Measurements from ENCODE around the gene SPI1. TPM values are rescaled to one million over a fixed set of nuclear protein-coding genes. Genes with fewer than 3 reads are reported as not detected.

SPI1 gene
- total RNA-seq, 2 experiments from 2014 or later = 0.25 to 0.36 TPM

DNA sequence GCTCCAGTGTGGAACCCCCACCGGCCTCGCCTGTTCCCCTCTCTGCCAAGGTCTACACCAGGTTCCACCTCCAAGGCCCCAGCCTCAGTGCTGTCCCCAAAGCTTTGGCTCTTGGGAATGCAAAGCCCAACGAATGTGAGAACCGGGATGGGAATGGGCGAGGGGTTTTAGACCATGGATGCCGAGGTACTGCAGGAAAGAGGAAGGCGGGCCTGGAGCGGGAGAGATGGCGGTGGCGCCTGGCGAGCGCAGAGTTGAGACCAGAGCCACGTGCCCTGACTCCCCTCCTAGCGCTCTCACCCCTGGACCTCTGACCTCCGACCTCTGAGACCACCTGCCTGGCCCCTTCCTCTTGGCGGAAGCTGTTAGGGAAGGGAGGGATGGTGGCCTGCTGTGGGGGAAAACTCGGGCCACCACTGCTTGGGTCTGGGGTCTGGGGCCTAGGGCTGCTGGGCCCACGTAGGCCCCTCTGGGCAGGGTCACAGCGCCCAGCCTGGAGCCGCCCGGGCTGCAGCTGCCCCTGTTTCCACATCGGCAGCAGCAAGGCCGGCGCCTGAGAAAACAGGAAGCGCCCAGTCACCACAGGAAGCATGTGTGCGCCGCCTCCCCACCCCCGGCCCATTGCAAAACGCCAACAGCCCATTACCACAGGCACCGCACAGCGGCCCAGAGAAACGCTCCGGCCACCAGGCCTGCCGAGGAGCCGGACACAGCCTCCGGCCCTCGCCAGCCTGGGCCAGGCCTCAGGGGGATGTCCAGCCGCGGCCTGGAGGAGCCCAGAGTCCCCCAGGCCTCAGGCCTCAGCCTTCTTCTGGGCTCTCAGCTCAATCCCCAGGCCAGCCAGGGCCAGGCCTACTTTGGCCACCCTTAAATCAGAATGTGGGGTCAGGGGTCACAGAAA lies 16.2 kb upstream of the SPI1 start:
- peak; percentile 58 for DNase-seq
- Mint-ChIP-seq H3K4me3 (peak overlapping the region; percentile 60), H3K4me1 (peaks cover 24% of the 10 kb centered on the region), H3K36me3 (no peaks in the 10 kb centered on the region), H3K27me3 (no peaks in the 10 kb centered on the region), H3K27ac (peak overlapping the region; percentile 92), H3K9me3 (no peaks in the 10 kb centered on the region)

DNA sequence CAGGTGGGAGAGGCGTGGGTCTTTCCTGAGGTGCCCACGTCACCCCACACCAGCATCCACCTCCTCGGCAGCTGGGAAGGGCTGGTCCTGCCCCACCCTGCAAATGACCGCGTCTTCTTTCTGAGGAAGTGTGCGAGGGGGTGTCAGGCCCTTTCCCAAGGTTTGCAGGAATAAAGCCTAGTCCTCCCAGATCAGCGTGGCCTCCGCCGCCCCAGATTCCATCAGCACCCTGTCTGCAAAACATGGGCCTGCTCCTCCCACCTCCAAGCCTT lies 15.6 kb upstream of the SPI1 start:
- Mint-ChIP-seq H3K36me3 (no peaks in the 10 kb centered on the region), H3K4me3 (no peak overlapping the region), H3K9me3 (no peaks in the 10 kb centered on the region), H3K27me3 (no peaks in the 10 kb centered on the region), H3K27ac (peak overlapping the region; percentile 92), H3K4me1 (peaks cover 26% of the 10 kb centered on the region)
- DNase-seq = no peak

DNA sequence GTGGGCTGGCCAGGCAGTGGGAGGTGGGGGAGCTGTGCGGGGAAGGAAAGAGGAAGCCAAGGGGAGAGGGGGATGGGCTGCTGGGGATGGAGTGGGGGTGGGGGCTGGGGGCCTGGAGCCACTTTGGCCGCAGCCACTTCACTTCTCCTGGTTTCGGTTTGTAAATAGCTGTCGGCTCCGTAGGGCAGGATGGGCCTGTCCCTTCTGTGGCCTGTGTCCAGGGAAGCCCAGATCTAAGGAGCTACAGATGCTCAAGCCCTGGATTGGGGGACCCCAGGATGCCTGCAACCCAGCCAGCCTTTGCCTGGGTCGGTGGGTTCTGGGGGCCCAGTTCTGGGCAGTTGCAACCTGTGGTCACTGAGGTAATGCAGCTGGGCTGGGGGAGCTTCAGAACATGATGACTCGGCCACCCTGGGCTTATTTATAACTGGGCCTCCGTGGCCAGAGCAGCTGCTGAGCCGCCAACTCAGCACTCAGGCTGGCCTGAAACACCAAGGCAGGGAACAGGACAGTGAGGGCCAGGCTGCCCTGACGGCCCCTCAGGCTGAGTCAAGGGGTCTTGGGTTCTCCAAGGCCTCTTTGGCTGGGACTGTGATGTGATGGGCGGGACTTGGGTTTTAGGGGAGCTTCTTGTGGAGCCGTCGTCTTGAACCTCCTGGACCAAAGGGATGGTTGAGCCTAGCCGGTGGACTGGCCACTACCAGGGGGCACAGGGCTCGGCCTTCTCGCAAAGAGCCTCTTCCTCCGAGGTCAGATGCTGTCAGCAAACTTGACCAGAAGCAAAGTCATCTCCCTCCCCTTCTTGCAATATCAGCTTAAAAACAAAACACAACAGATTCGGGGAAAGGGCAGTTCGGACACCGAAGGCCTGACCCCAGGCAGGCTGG lies 15.1 kb upstream of the SPI1 start:
- Mint-ChIP-seq H3K9me3 (no peaks in the 10 kb centered on the region), H3K36me3 (no peaks in the 10 kb centered on the region), H3K4me1 (peaks cover 32% of the 10 kb centered on the region), H3K4me3 (no peak overlapping the region), H3K27ac (peak overlapping the region; percentile 92), H3K27me3 (no peaks in the 10 kb centered on the region)
- DNase-seq = no peak

DNA sequence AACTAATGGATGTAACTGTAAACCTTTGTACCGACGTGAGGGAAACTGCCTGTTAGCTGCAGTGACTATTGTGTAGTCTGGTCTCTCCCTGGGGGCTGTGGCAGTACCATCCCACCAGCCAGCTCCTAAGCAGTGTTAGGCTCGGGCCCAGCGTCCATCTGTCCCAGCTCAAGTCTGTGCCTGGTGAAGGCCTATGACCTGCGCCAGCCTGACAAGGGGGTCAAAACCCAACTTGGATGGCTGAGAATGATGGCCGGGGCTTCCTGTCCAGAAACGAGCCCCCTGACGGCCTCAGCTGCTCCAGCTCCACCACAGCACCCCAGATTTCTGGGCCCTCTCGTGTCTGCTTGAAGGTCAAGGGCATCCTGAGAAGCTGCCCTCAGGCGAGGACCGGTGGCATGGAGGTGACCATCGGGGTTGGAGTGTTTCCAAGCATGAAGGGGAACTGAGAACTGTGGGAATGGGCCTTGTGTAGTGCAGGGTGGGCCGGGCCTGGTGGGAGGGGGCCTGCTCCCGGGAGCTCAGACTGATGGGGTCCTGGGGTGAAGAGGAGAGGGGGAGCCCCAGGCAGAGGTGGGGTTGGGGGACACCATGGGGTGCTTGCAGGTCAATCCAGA lies 14.3 kb upstream of the SPI1 start:
- Mint-ChIP-seq H3K36me3 (no peaks in the 10 kb centered on the region), H3K27ac (no peak overlapping the region), H3K9me3 (no peaks in the 10 kb centered on the region), H3K27me3 (no peaks in the 10 kb centered on the region), H3K4me3 (no peak overlapping the region), H3K4me1 (peaks cover 34% of the 10 kb centered on the region)
- DNase-seq = no peak

DNA sequence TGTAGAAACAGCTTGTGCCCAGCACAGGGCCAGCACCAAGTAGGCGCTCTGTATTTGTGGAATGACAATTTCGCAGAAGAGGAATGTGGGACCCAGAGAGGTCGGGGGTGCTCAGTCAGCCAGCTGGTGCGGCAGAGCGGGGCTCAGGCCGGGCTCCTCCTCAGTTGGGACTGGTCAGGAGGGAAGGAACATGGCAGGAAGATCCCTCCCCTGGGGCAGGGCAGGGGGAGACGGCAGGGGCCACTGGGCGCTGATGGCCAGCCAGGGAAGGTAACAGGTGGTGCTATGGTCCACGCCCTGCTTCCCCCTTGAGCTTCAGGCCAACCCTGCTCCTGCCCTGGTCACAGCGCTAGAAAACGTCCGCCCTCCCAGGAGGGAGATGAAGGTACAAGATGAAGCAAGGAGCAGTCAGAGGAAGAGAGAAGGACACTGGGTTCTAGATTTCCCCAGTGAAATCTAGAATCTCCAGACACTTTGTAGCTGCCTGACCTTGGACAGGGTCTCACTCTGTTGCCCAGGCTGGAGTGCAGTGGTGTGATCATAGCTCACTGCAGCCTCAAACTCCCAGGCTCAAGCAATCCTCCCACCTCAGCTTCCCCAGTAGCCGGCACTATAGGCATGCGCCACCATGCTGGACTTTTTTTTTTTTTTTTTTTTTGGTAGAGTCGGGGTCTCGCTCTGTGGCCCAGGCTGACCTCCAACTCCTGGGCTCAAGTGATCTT lies 13.5 kb upstream of the SPI1 start:
- Mint-ChIP-seq H3K27ac (no peak overlapping the region), H3K4me1 (peaks cover 34% of the 10 kb centered on the region), H3K36me3 (no peaks in the 10 kb centered on the region), H3K9me3 (no peaks in the 10 kb centered on the region), H3K4me3 (no peak overlapping the region), H3K27me3 (no peaks in the 10 kb centered on the region)
- no peak for DNase-seq

DNA sequence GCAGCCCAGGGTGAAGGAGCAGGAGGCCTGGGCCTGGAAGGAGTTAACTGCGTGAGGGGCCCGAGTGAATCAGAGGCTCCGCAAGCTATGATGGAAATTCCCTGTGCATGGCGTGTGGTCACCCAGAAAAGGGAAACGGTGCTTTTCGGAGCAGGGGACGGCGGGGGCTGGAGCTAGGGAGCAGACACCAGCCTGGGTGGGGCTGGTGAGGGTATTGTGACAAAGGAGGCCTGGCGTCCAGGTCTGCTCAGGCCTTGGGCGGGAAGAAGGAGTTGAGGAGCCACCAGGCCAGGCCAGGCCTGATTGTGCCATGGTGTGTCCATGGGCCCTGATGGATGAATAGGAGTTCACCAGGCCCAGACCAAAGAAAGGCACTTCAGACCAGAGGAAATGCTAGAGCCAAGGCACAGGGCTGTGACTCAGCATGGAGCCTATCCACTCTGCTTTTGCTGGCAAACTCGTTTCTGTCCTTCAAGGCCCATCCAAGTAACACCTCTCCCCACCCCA lies 12.8 kb upstream of the SPI1 start:
- H3K9me3 Mint-ChIP-seq = no peaks in the 10 kb centered on the region
- H3K4me3 Mint-ChIP-seq = peak overlapping the region; percentile 23
- no peak for DNase-seq
- no peaks in the 10 kb centered on the region for H3K36me3 Mint-ChIP-seq
- H3K4me1 Mint-ChIP-seq = peaks cover 34% of the 10 kb centered on the region
- no peak overlapping the region for H3K27ac Mint-ChIP-seq
- H3K27me3 Mint-ChIP-seq = no peaks in the 10 kb centered on the region

DNA sequence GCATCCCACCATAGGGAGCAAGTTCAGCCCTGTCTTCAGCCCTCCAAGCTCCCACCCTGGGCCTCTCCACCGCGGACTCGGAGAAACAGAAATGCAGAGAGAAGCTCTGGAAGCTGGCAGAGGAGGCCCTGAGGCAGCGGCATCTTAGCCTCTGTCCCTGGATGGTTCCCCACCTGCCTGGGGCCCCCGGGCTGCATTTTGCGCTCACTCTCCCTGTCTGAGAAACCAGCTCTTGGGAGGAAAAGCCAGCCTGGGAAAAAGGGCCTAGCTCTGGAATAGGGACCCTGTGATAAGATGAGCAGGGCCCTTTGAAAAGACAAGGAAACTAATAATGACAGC lies 12.0 kb upstream of the SPI1 start:
- H3K4me3 Mint-ChIP-seq = no peak overlapping the region

DNA sequence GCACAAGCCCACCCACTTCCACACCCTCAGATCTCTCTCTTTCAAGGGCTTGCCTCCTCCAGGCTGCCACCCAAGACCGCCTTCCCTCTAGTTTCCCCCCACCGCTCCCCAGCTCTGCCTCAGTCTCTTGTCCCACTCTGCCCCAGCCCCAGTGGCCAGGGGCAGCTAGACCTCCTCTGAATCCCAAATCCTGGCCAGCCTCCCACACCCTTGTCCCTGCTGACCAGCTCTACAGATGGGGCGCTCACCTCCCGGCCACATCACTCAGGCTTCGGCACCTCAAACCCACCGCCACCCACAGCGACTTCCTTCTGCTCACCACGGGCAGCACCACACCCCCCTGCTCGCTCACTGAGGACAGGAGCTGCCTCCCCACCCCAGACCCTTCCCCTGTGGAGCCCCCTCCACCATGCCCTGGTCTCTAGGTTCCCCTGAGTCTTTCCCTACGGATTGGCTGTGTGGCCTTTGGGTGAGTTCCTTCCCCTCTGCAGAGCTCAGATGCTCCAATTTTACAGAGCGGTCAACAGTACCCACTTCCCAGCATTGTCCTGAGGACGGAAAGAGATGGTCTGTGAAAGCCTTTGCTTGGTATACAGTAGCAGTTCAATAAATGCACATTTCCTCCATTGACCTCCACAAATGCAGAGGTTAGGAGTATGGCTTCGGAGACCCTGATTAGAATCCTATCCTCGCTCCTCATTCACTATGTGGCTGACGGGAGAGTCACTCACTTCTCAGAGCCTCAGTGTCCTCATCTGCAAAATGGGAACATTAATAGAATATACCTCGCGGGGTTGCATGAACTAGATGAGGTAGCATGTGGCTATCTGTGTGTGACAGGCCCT lies 11.5 kb upstream of the SPI1 start:
- Mint-ChIP-seq H3K9me3 (no peaks in the 10 kb centered on the region), H3K4me3 (no peak overlapping the region), H3K27me3 (no peaks in the 10 kb centered on the region), H3K27ac (peak overlapping the region; percentile 31), H3K4me1 (peaks cover 29% of the 10 kb centered on the region), H3K36me3 (no peaks in the 10 kb centered on the region)
- no peak for DNase-seq

More for the DNA sequence above, 12.0 kb upstream of the SPI1 start:
- Mint-ChIP-seq H3K9me3 (no peaks in the 10 kb centered on the region), H3K27me3 (no peaks in the 10 kb centered on the region), H3K4me1 (peaks cover 30% of the 10 kb centered on the region), H3K27ac (no peak overlapping the region), H3K36me3 (no peaks in the 10 kb centered on the region)
- no peak for DNase-seq

DNA sequence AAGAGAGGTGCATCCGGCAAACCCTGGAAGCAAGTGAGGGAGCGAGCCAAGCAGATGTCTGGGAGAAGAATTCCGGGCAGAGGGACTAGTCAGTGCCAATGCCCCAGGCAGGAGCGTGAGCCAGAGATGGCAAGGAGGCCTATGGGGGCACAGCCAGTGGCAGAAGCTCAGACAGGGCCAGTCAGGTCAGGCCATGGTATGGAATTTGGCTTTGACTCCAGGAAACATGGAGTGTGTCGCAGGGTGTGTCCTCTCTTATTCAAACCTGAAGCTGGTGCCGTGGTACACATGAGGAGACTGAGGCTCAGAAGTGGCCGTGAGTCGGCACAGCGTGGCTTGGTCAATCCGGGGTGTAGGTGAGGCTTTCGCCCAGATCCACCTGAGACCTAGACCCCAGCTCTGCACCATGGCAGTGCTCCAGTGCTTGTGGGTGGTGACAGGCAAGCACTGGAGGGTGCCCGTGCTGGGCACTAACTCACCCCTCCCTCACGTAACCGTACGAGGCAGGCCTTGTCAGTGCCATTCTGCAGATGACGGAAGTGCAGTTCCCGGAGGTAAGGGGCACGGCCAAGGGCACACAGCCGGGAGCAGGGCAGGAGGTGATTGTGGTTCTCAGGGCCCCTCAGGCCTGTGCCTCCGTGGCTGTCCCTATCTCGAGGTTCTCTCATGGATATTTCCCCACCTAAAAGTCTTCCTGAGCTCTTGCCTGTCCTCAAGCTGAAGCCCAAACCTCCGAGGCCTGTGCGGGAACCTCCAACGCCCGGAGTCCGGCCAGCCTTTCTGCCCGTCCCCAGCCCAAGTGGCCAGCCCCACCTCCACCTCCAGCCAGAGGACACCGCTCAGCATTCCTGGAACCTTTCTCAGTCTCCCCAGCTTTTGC lies 10.6 kb upstream of the SPI1 start:
- Mint-ChIP-seq H3K27ac (no peak overlapping the region), H3K4me3 (no peak overlapping the region)

DNA sequence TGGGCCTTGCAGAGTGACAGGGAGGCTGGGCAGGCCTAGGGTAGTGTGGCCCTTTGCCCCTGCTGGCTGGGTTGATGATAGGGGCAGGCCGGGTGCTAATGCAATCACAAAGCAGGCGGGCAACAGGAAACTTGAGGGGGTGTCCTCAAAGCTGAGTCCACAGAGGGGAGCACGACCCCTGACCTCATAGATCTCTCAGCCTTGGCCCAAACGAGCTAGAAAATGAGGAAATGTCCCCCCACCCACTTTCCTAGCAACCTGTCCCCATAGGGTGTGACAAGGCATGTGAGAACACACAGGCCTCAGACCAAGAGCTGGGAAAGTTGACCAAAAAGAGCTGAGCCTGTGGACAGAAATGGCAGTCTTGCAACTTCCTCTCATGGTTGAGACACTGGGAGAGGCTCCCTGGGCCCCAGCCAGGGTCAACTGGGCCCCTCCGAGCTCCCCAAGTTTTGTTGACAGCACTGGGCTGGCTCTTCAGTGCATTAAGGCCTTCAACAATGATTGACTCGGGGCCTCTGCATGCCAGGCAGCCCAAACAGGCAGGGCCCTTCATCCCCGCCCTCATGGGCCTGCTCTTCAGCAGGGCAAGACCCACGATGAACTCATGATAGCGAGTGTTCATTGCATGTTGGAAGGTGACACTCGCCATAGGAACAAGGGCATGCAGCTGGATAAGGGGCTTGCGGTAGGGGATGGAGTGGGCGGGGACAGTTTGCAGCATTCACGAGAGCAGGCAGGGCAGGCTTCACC lies 9.8 kb upstream of the SPI1 start:
- no peaks in the 10 kb centered on the region for H3K27me3 Mint-ChIP-seq
- no peaks in the 10 kb centered on the region for H3K36me3 Mint-ChIP-seq
- no peak for DNase-seq
- no peak overlapping the region for H3K4me3 Mint-ChIP-seq
- H3K27ac Mint-ChIP-seq = peak overlapping the region; percentile 11
- no peaks in the 10 kb centered on the region for H3K9me3 Mint-ChIP-seq
- peaks cover 21% of the 10 kb centered on the region for H3K4me1 Mint-ChIP-seq

More for the DNA sequence above, 10.6 kb upstream of the SPI1 start:
- Mint-ChIP-seq H3K4me1 (peaks cover 24% of the 10 kb centered on the region), H3K36me3 (no peaks in the 10 kb centered on the region), H3K9me3 (no peaks in the 10 kb centered on the region), H3K27me3 (no peaks in the 10 kb centered on the region)
- no peak for DNase-seq

DNA sequence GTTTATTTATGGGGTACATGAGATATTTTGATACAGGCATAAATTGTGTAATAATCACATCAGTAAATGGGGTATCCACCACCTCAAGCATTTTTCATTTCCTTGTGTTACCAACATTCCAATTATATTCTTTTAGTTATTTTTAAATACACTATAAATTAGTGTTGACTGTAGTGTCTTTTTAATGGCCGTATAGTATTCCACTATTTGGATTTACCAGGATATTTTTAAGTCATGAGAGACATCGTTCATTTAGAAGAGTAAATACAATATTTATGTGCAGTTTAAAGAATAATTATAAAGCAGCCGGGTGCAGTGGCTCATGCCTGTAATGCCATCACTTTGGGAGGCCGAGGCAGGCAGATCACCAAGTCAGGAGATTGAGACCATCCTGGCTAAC lies 6.2 kb upstream of the SPI1 start:
- DNase-seq = no peak
- no peak overlapping the region for H3K27ac Mint-ChIP-seq
- H3K4me3 Mint-ChIP-seq = no peak overlapping the region
- peaks cover 12% of the 10 kb centered on the region for H3K4me1 Mint-ChIP-seq
- H3K27me3 Mint-ChIP-seq = no peaks in the 10 kb centered on the region
- no peaks in the 10 kb centered on the region for H3K36me3 Mint-ChIP-seq
- no peaks in the 10 kb centered on the region for H3K9me3 Mint-ChIP-seq

DNA sequence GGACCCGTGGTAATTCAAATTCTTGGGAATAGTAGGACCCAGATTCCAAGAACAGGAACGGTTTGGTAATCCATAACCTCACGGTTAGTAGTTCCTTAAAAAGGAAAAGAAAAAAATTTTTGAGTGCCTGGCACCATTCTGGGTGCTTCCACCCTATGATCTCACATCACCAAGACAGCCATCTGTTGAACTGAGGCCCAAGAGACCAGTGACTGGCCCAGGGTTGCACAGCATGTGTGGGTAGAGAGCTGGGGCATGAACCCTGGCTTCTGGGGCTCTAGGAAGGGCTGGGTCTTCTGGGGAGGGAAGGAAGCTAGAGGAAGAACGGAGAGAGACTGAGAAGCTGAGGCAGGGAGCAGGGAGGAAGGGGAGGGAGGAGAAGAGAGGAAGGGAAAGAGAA lies 4.7 kb upstream of the SPI1 start:
- Mint-ChIP-seq H3K4me1 (peaks cover 2% of the 10 kb centered on the region), H3K4me3 (no peak overlapping the region), H3K27me3 (no peaks in the 10 kb centered on the region), H3K36me3 (no peaks in the 10 kb centered on the region), H3K9me3 (no peaks in the 10 kb centered on the region), H3K27ac (no peak overlapping the region)
- no peak for DNase-seq

DNA sequence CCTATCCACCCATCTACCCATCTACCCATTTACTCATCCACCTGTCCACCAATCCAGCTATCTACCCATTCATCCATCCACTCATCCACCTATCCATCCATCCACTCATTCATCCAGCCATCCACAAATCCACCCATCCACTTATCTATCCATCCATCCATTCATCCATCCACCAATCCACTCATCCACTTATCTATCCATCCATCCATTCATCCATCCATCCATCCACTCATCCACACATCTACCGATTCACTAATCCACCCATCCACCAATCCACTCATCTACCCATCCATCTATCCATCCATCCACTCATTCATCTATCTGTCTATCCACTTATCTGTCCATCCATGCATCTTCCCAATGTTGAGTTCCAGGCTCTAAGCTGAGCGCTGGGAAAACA lies 1.7 kb upstream of the SPI1 start:
- Mint-ChIP-seq H3K27me3 (no peaks in the 10 kb centered on the region), H3K27ac (no peak overlapping the region), H3K36me3 (no peaks in the 10 kb centered on the region), H3K4me3 (no peak overlapping the region), H3K9me3 (no peaks in the 10 kb centered on the region), H3K4me1 (peaks cover 2% of the 10 kb centered on the region)
- DNase-seq = no peak

All from activated naive CD8-positive, alpha-beta T cell treated with anti-CD3 and anti-CD28 coated beads for 36 hours (primary cell).